HepG2 (cell line): ENCODE data around the gene DYNC1LI2. TPM values are rescaled to one million over a fixed set of nuclear protein-coding genes. Genes with fewer than 3 reads are reported as not detected.

ENCODE experiments used
- ATAC-seq: fragments of 200-7000 bp; cut with Tn5 transposase; 3 replicates; pipeline ENCODE4 v1.9.1; 2020; ENCODE audit warnings: mild to moderate bottlenecking, moderate library complexity
- BruUV-seq: library from RNA; stranded (reverse); fragments of 400-500 nt; replicated peaks from 2 replicates; lab custom pipeline; 2021; lab: Mats Ljungman, UMichigan
- CTCF ChIA-PET: fragments of 300-600 bp; formaldehyde crosslinking; extraction: SDS; loops from one replicate; lab custom pipeline; 2021; ENCODE audit warnings: low total read pairs, inconsistent platforms, low intra/inter-chr PET ratio; lab: Yijun Ruan, JAX
- POLR2A ChIA-PET: fragments of 350-600 bp; sonication (Branson Sonifier 250); formaldehyde crosslinking; loops from one replicate; lab custom pipeline; 2020; ENCODE audit warnings: antibody characterized with exemption, inconsistent platforms; lab: Yijun Ruan, JAX
- DNase-seq: peaks from one replicate; pipeline ENCODE4 v3.0.0-alpha.2; 2015; ENCODE audit warnings: low spot score
- FAIRE-seq: peaks from 3 replicates; lab custom pipeline; 2011; peaks lifted over from hg19 to GRCh38; lab: Jason Lieb, UNC
- H2AFZ ChIP-seq: one replicate; pipeline ENCODE4 v1.6.1; 2011; ENCODE audit warnings: low read length, inconsistent platforms
- H3K27ac ChIP-seq: fragments of 300-600 bp; 3 replicates; pipeline ENCODE4 v1.8.0; 2011; ENCODE audit warnings: mixed run types, mild to moderate bottlenecking, mixed read lengths, low read length, inconsistent platforms; ENCODE audit not compliant: insufficient read depth; ENCODE audit errors: extremely low read length
- H3K27me3 ChIP-seq, 2 experiments: fragments of 200-600 bp in 1 of 2; 2 replicates in 1 of 2; 3 replicates in 1 of 2; pipeline versions ENCODE4 v1.6.0 to v1.8.0; 2011; ENCODE audit warnings: low read length in 2 of 2, mild to moderate bottlenecking in 2 of 2, moderate library complexity in 2 of 2, inconsistent platforms in 1 of 2; ENCODE audit not compliant: insufficient read depth in 2 of 2, control insufficient read depth in 1 of 2
- H3K36me3 ChIP-seq, 2 experiments: fragments of 200-600 bp in 1 of 2; replicated peaks in 1 of 2; 2 replicates in 1 of 2; 3 replicates in 1 of 2; pipeline versions ENCODE4 v1.5.1 to v1.8.0; 2011; ENCODE audit warnings: low read length in 2 of 2, inconsistent platforms in 1 of 2; ENCODE audit not compliant: insufficient read depth in 2 of 2, control insufficient read depth in 1 of 2
- H3K4me1 ChIP-seq: 2 replicates; pipeline ENCODE4 v1.5.1; 2012; ENCODE audit warnings: low read length, inconsistent platforms; ENCODE audit not compliant: insufficient read depth
- H3K4me2 ChIP-seq: 2 replicates; pipeline ENCODE4 v1.6.0; 2011; ENCODE audit warnings: low read depth, low read length, inconsistent platforms
- H3K4me3 ChIP-seq, 3 experiments: fragments of 200-600 bp in 1 of 3; sonication (generic), shearing (Covaris generic) in 1 of 3; replicated peaks in 1 of 3; 2 replicates each; pipeline ENCODE4 v1.5.1; 2011 to 2016; ENCODE audit warnings: low read length in 3 of 3, inconsistent platforms in 2 of 3, low read depth in 2 of 3, mild to moderate bottlenecking in 2 of 3, control low read depth in 1 of 3, mixed read lengths in 1 of 3; ENCODE audit not compliant: insufficient read depth in 1 of 3
- H3K79me2 ChIP-seq: one replicate; pipeline ENCODE4 v1.6.1; 2011; ENCODE audit warnings: low read length, inconsistent platforms; ENCODE audit not compliant: insufficient read depth
- H3K9ac ChIP-seq: 2 replicates; pipeline ENCODE4 v1.6.0; 2011; ENCODE audit warnings: mild to moderate bottlenecking, low read depth, low read length, inconsistent platforms; ENCODE audit not compliant: insufficient read depth
- H3K9me3 ChIP-seq: 2 replicates; pipeline ENCODE4 v1.5.1; 2012; ENCODE audit warnings: mild to moderate bottlenecking, low read length
- H4K20me1 ChIP-seq: 2 replicates; pipeline ENCODE4 v1.6.0; 2011; ENCODE audit warnings: inconsistent platforms, mild to moderate bottlenecking, low read length, moderate library complexity; ENCODE audit not compliant: insufficient read depth
- GATA4 ChIP-seq: sonication (generic); IDR thresholded peaks from 2 replicates; pipeline ENCODE4 v1.6.1; 2016; ENCODE audit warnings: antibody characterized with exemption, low read depth, borderline replicate concordance
- HNF1B ChIP-seq: sonication (generic); formaldehyde crosslinking; IDR thresholded peaks from 2 replicates; pipeline ENCODE4 v1.5.1; 2020; ENCODE audit warnings: mild to moderate bottlenecking, moderate library complexity, missing genetic modification reagents
- MNT ChIP-seq: fragments of 450-650 bp; IDR thresholded peaks from 2 replicates; pipeline ENCODE4 v1.6.1; 2016
- PPARG ChIP-seq: conservative IDR thresholded peaks from 2 replicates; pipeline ENCODE4 v1.6.1; 2016; ENCODE audit warnings: missing biosample characterization, missing genetic modification reagents
- PRPF4 ChIP-seq: fragments of 200-400 bp; formaldehyde crosslinking; IDR thresholded peaks from 2 replicates; pipeline ENCODE4 v1.6.1; 2016; ENCODE audit warnings: low read length, low read depth; ENCODE audit not compliant: poor library complexity, severe bottlenecking
- ZBTB46 ChIP-seq: sonication (generic); formaldehyde crosslinking; IDR thresholded peaks from 2 replicates; pipeline ENCODE4 v1.4.0; 2020; ENCODE audit warnings: mild to moderate bottlenecking, missing genetic modification reagents, borderline replicate concordance
- ZNF563 ChIP-seq: sonication (generic); formaldehyde crosslinking; IDR thresholded peaks from 2 replicates; pipeline ENCODE4 v1.8.0; 2022; ENCODE audit warnings: mild to moderate bottlenecking, moderate library complexity, missing genetic modification reagents
- WGBS: methylation state at CpG from one replicate; pipeline ENCODE4 v1.1.6; 2017; ENCODE audit warnings: low lambda C conversion rate; 5-methylcytosine and 5-hydroxymethylcytosine counted together
- in situ Hi-C: cut with HindIII; loops from 2 replicates; pipeline ENCODE4 v1.10.0; 2017; ENCODE audit warnings: low pct_unique_long_range_greater_than_20kb; ENCODE audit not compliant: extremely low pct_ligation_motif_present
- intact Hi-C: fragments of 100-400 bp; cut with micrococcal nuclease; formaldehyde crosslinking; loops from one replicate; pipeline ENCODE4 v1.10.0; 2022; ENCODE audit not compliant: unreplicated experiment
- polyA plus RNA-seq, 8 experiments: library from polyadenylated mRNA; depleted of rRNA in 3 of 8; stranded (reverse) in 7 of 8; unstranded in 1 of 8; fragments of >200 nt; fragmentation: Illumina TruSeq in 4 of 8; extraction: Trizol in 4 of 8; gene quantifications; 2 replicates each; pipeline versions ENCODE4 v1.2.1 to v1.2.3, GENCODE V29; 2011 to 2016; ENCODE audit warnings: low read depth in 4 of 8, missing spikeins in 1 of 8, mixed read lengths in 1 of 8; ENCODE audit not compliant: insufficient read depth in 1 of 8
- total RNA-seq, 5 experiments: library from RNA; depleted of rRNA; stranded (reverse); fragments of >200 nt; fragmentation: Illumina TruSeq; extraction: Trizol; gene quantifications; 2 replicates each; pipeline ENCODE4 v1.2.3, GENCODE V29; 2016; ENCODE audit warnings: low read depth in 1 of 5
- TF ChIP-seq, protein P1 (sequence below): sonication (generic); formaldehyde crosslinking; conservative IDR thresholded peaks from 2 replicates; pipeline ENCODE4 v1.8.0; 2022; ENCODE audit warnings: low read depth, missing genetic modification reagents
- TF ChIP-seq, protein P2 (sequence below): IDR thresholded peaks from 2 replicates; pipeline ENCODE4 v1.6.1; 2016; ENCODE audit warnings: low read depth, borderline replicate concordance
- TF ChIP-seq, protein P3 (sequence below): IDR thresholded peaks from 2 replicates; pipeline ENCODE4 v1.6.1; 2016; ENCODE audit warnings: missing biosample characterization, missing genetic modification reagents, low read depth

The DYNC1LI2 gene
- total and polyA plus RNA-seq, 2 of the 13 experiments (the other 11 are each of a cell fraction or from before 2014, with no cell fraction given), result 65.5 to 135 TPM

- TF ChIP-seq, protein P1, sequence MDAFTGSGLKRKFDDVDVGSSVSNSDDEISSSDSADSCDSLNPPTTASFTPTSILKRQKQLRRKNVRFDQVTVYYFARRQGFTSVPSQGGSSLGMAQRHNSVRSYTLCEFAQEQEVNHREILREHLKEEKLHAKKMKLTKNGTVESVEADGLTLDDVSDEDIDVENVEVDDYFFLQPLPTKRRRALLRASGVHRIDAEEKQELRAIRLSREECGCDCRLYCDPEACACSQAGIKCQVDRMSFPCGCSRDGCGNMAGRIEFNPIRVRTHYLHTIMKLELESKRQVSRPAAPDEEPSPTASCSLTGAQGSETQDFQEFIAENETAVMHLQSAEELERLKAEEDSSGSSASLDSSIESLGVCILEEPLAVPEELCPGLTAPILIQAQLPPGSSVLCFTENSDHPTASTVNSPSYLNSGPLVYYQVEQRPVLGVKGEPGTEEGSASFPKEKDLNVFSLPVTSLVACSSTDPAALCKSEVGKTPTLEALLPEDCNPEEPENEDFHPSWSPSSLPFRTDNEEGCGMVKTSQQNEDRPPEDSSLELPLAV, result 0 out of 2 replicates have a peak, but pooled peaks have one; percentile 1
- TF ChIP-seq HNF1B (CRISPR knock-in tag) (peak; percentile 35; the same call in 1 of the 2 replicates), PRPF4 (no peak), MNT (no peak)
- TF ChIP-seq, all 625 proteins: peak for 18
Observed at GRCh38 chr16:66750279-66751052, 943 bp downstream of the DYNC1LI2 start (continued).

- CTCF ChIA-PET, result no interaction called here
- Histone ChIP-seq H3K9ac (no peak overlapping the region), H3K27me3 (no peaks in the 10 kb centered on the region; a peak in 1 of 5 replicates), H3K27ac (no peak overlapping the region), H3K79me2 (peaks cover 56% of the 10 kb centered on the region), H3K4me1 (peaks cover 34% of the 10 kb centered on the region), H2AFZ (no peak overlapping the region), H4K20me1 (peaks cover 12% of the 10 kb centered on the region; the same call in 1 of the 2 replicates), H3K4me3 (no peak overlapping the region), H3K4me2 (no peak overlapping the region), H3K9me3 (no peaks in the 10 kb centered on the region), H3K36me3 (peaks cover 39 to 64% of the 10 kb centered on the region in 2 experiments)
- DNase-seq (no peak), ATAC-seq (no peak), FAIRE-seq (no peak)
- WGBS, result 56% methylated on average over 1 of the region's 1 CpG
- POLR2A ChIA-PET, result no interaction called here
- BruUV-seq, result no TSS peak
- in situ Hi-C loops, result no loop called here
- intact Hi-C loops, result no loop called here
- TF ChIP-seq, protein P2, sequence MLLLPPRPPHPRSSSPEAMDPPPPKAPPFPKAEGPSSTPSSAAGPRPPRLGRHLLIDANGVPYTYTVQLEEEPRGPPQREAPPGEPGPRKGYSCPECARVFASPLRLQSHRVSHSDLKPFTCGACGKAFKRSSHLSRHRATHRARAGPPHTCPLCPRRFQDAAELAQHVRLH (CRISPR knock-in tag), result no peak
- TF ChIP-seq GATA4, result no peak
- no peak for TF ChIP-seq ZBTB46
- TF ChIP-seq, protein P3, sequence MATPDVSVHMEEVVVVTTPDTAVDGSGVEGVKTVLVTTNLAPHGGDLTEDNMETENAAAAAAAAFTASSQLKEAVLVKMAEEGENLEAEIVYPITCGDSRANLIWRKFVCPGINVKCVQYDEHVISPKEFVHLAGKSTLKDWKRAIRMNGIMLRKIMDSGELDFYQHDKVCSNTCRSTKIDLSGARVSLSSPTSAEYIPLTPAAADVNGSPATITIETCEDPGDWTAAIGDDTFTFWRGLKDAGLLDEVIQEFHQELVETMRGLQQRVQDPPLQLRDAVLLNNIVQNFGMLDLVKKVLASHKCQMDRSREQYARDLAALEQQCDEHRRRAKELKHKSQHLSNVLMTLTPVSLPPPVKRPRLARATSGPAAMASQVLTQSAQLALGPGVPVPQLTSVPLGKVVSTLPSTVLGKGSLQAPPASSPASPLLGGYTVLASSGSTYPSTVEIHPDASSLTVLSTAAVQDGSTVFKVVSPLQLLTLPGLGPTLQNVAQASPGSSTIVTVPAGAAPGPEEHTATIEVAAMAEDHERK, result no peak
- TF ChIP-seq PPARG (CRISPR knock-in tag), result no peak
- no peak for TF ChIP-seq ZNF563
Observed at GRCh38 chr16:66746682-66747081, 4.7 kb downstream of the DYNC1LI2 start.
